Effector CD8-positive, alpha-beta T cell (primary cell): ENCODE results near the gene FANCC.

Experiments used
- DNase-seq: peaks from one replicate; lab custom pipeline; 2025; lab: John Stamatoyannopoulos, UW

Gene FANCC

DNA sequence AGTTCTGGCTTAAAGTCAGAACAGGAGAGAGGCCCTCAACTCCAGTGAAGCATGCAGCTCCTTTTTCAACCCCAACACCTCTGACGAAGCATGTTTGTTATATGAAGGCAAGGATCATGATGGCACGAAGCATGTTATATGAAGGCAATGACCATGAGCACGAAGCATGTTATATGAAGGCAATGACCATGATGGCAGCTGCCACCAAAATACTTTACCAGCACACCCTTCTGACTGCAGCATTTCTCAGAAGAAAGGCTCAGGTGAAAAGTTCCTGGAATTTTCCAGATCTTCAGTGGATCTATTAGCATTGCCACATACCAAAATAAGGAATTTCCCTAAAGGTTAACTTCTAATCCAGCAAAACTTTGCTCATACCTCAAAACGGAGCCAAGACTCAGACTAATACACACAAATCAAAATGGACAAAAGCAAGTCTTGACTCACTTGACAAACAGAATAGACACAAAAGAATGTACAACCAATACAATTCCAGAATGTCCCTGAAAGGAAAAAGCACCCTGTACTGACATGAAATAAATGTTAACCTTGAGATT, 217.4 kb downstream of the FANCC start:
- DNase-seq = no peak

DNA sequence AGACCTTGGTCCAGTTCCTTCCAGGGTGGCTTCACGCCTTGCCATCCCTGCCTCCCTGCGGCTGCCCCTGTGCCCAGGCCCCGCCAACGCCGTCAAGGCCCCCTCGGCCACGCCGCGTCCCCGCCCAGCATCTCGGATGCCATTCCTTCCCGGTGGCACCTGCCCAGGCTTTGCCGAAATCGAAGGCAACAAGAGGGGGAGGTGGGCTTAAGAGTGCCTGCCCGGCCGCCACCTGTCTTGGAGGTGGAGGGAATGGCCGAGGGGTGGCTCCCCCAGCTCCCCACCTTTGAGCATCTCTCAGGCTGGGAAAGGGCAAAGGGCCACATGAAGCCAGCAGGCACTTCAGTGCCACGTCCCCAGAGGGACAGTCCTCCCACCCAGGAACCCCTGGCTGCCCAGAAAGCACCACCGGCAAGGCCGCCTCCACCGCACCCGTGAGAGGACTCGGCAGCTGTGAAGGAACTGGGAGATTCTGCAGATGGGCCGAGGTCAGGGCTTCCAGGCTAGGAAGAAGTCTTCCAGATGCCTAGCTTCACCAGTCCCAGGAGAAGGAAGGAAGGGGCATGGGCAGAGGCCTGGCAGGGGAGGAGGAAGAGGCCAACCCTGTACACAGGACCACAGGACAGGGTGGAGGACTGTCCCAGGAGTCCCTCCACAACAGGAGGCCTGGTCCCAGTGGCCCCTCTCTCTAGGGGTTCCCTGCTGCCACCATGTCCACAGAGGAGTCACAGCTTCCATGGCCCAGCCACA, 218.0 kb downstream of the FANCC start:
- no peak for DNase-seq

DNA sequence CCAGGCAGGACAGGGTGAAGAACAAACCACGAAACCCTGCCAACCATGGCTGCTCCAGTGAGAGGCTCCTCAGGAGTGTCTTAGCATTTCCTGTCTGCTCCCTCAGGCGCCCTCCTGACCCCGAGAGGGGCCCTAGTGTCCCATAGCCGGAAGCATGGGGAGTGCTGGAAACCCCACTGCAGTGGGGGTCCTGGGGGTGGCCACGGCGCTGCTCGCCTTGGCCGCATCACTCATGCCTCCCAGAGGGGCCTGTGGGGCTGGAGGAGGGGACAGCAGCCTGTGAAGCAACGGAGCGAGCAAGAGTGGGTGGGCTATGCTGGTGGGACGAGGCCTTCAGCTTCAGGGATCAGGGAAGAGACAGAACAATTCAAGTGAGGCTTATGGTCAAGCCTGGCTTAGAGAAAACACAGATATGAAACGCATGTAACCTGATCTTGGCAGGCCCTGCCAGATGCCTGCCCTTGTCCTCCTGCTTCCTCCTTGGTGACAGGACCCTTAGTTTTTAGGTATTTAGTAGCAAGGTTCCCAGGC, 219.1 kb downstream of the FANCC start:
- no peak for DNase-seq

DNA sequence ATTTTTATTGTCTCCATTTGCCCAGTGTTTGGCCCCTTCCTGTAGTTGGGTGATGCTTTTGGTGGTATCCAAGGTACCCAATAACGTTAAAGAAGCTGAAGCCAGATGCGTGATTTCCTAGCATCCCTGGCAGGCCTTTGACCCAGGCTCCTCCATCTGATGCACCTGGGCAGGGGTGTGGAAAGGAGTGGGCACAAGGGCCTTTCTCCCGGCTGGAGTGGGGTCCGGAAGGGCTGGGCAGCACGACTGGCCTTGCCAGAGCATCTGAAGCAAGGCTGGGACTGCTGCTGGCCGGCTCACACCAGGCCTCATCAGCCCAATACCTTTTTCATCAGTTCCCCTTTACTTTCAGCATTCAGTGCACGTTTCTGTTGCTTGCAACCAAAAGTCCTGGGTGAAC, 220.2 kb downstream of the FANCC start:
- DNase-seq = no peak

DNA sequence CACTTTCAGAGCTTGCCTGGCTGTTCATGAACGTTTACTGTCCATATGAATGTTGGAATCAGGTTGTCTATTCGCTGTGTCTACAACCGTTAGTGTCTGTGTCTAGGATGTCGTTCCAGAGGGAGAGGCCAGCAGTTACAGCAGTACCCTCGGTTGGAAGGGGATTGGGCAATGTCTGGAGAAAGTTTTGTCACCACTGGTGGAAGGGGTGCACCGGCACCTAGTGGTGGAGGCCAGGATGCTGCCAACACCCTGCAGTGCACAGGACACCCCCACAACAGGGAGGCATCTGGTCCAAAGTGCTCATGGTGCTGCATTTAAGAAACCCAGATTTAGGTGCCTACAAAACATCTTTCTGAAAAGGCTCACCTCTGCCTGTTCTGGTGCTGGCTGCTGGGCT, 220.7 kb downstream of the FANCC start:
- DNase-seq = no peak

DNA sequence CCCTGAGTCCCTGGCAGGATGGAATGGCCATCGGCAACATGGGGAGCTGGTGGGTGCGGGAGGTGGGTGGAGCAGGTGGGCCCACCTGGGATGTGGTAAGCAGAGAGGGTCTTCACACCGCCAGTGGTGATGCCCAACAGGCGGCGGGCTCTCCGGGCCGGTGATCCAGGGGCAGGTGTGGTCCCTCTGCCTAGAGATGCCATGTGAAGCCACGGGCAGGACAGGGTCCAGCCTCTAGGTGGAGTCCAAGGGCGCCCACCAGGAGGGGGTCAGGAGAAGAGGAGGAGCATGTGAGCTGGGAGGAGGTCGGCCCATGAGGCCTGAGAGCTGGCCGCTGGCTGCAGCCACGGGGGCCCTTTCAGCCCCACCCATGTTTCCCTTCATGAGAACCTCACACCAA, 221.1 kb downstream of the FANCC start:
- no peak for DNase-seq

DNA sequence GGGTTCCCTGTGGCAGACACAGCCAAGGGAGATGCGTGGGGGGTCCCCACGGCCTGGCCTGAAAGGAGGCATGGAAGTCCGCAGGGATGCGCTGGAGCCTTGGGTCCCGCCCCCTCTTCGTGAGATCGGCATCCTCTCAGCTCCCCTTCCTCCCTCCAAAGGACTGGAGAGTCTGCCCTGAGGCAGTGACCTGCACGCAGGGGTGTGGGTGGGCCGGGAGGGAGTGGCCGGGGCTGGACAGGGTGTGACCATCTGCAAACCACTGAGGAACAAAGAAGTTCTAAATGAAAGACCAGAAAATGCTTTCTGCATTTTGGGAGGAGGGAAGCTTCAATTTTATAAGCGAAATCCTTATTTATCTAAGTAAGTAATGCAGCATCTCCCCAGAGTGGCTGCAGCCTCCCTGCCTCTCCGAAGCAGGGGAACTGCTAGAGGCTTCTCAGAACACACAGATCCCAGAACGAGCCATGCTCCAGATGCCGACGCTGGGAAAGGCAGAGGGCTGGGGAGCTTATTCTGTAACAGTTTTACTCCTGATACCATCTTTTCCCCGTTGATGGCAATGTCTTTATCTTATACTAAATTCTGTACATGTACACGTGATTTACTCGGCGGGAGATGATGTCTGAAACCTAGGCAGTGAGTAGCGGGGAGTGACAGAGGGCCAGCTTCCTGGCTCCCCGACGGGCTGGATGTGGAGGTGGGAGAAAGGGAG, 221.7 kb downstream of the FANCC start:
- no peak for DNase-seq

DNA sequence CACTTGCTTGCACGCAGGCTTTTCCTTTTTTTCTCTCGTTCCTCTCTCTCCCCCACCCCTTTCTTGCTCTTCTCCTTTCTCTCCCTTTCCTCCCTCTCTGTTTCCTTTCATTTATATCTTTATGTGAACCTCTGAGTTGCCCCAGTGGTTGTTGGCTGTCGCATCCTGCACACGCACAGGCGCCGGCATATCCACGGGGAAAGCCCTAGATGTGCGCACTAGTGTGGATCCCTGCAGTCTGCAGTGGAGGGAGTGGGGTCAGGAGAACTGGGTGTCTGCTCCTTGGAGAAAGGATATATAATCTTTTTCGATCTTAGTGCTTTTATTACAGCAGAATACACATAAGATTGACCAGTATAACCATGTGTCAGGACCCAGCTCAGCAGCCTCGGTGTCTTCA, 223.5 kb downstream of the FANCC start:
- DNase-seq = no peak

DNA sequence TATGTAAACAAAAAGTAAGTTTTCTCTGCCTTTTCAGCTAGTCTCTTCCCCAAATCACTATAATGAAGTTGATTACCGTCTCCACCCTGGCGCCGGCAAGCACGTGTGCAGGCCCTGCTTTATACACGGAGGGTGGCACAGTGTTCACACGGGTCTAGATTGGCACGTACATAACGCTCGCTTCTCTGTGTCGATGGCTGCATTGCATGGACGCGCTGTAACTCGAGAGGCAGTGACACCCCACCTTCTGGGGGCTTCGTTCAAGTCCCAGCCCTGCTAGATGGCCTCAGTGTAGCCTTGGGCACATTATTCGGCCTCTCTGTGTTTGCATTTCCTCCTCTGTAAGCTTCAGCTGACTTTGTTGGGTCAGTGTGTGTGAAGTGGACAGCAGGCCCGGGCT, 223.9 kb downstream of the FANCC start:
- DNase-seq = no peak

DNA sequence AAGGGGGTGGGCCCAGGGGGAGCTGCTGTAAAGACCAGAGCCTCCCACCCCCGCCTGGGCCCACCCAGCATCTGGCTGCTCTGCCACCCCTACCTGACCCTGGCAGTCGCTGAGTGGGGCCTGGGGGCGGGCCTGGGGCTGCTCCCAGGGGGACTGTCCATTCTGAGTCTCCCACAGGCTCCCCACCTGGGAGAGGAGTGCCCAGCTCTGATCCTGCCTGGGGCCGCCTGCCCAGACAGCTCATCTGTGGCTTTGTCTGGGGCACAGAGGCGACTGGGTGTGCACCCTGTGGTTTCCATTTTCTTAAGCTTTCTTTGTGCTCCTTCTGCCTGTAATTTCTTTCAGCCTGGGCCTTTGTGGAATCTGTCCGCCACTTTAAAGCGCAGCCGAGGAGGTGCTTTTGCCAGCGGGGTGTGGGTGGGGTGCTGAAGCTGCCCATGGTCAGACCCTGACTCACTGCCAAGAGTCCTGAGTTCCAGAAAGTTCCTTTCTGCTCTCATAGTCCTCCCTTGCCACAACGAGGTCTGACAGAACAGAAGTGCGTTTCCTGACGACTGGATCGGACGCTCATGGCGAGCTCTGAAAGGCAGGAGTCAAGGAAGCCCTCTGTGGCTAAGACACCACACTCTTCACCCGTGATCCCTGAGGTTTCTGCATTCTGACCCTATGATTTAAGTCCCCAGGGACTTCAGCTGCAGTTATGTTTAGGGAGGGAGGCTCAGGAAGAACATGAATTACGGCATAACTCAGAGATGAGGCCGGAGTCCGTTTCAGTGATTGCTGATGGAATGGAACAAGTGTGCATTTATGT, 225.0 kb downstream of the FANCC start:
- no peak for DNase-seq

DNA sequence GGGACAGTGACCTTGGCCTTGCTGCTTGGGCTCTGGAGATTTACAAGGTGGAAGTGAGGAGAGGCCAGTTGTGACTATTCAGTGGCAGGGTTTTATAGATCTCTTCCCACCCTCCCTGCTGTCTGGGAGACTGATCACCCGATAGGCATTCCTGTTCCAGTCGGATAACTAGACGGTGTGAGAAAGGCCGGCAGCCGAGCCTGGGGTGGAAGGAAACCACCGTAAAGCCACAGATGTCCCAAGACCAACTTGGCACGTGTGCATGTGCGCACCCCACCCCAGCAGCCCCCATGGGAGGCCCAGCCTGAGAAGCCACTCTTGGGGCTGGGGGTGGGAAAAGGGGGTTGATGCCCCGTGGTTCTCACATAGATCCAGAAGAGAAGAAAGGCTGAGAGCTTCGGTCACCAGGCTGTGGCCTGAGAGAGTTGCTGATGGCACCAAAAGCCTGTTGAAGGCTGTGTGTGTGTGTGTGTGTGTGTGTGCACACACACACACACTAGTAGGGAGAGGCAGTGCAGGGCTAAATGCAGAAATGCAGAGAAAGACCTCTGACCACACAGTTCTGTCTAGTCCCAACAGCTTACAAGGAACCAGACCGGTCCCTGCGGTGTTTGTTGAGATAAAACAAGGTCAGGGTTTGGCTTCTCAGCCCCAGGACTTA, 225.8 kb downstream of the FANCC start:
- DNase-seq = no peak

DNA sequence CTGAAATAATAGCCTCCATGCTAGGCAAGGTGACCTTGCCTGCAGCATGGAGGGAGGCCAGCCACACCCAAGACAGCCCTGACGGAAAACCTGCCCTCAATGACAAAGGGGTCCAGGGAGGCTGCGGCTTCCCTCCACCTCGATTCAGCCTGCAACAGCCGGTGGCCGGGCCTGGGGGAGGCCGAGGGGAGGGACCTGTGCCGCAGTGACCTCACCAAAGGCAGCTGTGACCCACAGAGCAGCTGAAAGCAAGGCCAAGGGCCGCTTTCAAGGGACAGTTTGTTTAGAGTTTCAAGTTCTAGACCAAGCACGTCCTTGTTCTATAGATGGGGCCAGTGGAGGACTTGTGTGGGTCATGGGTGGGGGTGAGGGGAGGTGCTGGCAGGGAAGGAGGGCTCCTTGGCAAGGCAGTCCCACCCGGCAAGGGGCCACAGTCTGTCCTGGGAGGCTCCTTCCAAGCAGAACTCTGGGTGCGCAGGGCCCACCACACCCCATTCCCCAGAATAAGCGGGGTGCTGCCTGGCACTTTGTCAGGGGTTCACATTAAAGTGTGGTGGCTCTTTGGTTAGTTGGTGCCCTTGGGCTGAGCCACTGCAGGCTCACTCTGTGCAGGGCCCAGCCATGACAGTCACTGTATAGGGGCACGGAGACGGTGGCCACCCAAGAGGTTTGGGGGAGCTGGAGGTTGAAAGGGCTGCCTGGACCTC, 226.5 kb downstream of the FANCC start:
- no peak for DNase-seq

DNA sequence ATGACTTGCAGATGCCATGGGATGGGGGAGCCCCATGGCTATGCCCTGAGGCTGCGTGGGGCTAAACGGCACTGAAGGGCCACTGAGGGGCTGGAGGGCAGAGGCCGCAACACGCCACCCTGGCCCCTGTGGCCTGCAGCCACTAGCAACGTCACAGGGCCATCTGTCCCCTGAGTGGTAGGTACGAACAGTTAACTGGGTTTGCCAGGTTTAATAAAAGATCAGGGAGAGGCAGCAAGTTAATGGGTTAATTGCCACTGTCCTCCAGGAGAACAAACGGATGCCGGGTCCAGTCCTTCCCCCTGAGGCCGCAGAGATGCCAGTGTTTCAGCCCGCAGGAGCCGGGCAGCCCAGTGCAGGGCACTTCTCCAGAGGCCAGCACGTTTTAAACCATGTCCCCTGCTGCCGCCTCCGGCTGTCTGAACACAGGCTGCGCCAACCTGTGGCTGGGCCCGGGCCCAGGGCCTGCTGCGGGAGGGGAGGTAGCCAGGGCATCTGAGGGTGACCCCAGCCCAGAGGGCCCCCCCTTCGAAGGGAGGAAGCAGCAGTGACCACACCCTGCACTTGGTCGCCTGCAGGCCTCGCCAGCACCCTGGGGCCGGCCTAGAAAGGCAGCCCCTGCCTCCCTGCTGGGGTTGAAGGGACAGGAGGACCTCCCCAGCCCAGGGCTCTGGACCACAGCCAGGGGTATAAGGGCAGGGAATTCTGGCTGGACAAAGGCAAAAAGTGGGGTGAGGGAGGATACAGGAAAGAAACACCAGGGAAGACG, 227.3 kb downstream of the FANCC start:
- no peak for DNase-seq

DNA sequence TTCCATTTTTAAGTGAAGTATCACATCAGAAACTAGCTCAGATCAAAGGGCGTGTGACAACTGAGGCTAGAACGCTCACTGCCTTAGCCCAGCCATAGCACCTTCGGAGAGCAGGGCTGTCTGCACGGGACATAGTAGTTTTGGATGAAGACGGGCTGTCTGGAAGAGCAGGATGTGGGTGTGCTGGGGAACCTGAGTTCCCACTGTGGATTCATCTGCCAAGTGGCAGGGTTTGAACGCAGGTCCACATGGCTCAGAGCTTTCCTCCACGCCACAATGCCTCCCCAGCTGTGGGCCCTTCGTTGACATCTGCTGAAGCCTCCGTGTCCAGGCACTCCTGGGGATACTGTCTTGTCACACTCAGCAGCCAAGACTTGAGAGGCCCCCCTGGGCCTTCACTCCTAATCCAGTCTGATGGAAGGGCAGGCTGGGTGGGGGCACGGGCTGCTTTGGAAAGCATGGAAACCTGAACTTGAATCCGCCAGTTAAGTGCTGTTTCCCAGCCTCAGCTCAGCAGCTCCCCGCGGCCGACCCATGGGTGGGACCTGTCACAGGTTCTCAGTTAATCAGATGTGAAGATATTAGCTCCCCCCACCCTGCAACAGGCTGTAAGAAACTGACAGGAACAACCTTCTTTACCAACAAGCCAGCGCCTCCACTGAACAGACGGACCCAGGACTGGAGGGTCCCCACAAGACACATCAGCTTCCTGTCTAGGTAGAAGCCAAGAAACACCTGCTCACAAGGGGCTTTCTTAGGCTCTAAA, 228.1 kb downstream of the FANCC start:
- no peak for DNase-seq

DNA sequence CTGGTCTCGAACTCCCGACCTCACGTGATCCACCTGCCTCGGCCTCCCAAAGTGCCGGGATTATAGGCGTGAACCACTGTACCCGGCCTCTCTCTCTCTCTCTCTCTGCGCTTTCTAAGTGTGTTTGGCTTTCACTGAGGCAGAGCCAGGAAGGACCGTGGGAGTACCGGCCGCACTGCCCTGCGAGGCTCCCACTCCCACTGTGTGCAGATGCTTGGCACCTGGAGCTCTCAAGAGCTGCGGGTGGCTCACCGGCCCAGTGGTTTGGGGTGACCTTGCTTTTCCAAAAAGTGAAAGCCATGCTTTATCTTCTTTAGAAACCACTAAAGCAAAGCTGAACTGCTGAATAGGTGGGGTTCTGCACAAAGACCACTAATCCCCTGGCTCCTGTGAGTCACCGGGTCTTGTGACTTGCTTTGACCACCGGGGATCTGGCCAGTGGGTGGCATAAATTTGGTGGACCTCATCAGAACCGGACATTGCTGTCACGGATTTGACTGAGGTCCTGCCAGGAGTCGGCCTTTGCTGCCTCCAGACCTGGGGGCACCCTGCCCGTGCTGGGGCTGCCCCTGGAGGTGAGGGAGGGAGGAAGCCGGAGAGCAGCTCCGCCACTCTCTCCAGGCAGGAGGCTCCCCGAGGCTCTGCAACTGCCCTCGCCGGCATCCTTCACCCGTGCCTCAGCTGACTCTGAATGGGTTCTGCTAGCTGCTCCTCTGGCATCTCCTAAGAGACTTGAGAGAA, 228.9 kb downstream of the FANCC start:
- no peak for DNase-seq

DNA sequence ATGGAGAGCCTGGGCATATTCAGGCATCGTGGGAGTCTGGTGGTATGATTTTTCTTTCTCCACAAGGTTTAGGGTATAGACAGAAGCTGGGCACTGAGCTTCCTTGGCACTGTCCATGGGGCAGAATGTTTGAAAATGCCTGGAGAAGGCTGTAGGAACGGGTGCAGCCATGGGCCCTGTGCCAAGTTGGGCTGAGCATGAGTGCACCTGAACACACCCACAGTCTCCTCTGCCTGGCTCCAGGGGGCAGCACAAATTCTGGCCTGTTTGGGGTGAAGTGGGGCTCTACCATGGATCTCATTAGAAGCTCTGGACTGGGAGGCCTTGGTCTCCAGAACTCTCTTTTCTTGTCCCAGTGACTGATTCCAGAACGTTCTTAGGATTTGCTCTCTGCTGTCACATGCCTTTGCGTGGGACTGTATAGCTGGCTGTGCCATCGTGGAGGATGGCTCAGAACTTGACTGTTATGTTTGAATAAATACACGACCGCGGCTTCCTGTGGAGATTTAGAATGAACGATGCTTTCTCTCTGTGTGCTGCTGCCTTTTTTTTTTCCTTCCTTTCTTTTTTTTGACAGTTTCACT, 229.8 kb downstream of the FANCC start:
- DNase-seq = no peak

DNA sequence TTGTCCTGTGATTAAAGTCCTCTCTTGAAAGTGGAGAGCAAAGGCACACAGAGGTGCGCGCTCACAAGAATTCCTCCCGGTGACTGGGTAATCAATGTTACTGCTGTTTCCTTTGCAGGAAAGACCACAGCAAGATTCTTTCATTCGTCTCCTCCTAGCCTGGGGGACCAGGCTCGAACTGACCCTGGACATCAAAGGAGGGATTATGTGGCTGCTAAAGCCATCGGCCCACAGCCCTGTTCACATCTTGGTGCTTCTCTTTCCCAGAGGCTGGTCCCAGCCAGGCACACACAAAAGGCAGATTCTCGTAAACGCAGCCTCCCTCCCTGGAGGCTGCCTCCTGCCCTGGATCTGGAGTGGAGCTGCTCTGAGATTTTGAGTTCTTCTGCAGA, 230.9 kb downstream of the FANCC start:
- no peak for DNase-seq

DNA sequence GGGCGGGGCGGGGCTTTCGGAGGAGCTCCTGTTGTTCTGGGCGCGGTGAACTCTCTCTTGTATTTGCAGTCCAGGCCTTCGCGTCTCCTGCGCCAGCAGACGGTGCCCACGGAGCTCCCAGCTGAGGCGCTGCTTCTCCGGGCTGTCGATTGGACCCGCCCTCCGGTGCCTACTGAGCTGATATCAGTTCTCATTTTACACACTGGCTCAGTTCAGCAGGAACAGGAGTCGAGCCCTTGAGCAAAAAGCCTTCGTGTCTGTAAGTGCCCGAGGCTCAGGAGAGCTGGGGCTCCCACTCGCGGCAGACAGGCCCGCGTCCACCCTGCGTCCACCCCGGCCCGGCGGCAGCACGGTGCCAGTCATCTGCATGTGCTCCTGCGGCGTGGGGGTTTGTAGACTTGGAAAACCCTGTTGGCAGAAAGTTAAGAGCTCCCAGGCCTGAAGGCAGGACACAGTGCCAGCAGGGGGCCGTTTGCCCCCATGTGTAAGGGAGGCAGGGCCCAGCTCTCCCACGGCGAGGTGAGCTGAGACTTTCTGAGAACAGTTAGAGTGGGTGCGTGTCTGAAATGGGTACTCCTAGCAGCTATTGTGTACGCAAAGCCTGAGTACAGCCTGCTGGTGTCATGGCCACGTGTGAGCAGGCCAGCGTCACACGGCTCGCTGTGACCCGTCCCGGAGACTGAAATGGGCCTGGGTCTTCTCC, 231.5 kb downstream of the FANCC start:
- DNase-seq = no peak
